T-helper 1 cell (primary cell): ENCODE data around the gene TMPRSS6.
A peak's percentile ranks its signal among the peaks of the same experiment; 100 is the strongest.

ENCODE experiments used
- DNase-seq, 5 donors: peaks; one replicate each; pipeline ENCODE4 v3.0.0-alpha.2; 2012 to 2020

TMPRSS6 gene

DNA sequence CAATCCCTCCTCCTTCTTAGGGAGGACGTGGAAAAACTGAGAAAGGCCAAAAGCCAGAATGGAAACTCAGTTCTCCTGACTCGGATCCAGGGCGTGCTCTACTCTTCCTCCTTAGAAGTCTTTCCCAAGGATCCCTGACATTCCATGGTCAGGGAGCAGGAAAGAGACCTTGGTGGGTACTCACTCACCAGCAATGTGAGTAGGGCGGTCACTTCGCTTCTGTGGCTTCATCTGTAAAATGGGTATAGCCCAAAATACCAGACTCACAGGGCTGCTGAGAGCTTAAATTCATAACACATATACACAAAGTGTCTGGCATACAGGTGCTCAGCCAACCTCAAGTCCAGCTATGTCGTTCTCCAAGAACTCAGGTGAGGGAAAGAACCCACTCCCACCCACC, 58.6 kb downstream of the TMPRSS6 start:
- DNase-seq = no peak

- DNase-seq = no peak
These were observed 60.3 kb downstream of the TMPRSS6 start for GRCh38 chr22:37049224-37049623.

GRCh38 chr22:37048133-37048532, 61.4 kb downstream of the TMPRSS6 start:
- DNase-seq = no peak

DNA sequence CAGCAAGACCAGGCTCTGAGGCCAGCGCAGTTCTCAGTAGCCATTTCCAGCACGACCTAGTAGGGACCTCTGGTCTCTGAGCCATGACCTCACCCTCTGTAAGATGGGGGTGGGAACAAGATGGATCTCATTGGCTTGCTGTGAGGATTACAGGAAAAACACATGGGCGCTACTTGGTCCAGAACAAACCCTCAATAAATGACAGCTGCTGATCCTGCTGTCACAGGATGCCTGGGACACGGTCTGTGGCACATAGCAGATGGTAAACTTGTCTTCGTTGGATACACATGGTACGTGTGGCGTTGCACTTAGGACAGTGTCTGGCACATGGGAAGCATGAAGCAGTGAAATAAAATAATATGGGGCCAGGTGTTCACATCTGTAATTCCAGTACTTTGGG, 62.5 kb downstream of the TMPRSS6 start:
- DNase-seq = no peak

DNA sequence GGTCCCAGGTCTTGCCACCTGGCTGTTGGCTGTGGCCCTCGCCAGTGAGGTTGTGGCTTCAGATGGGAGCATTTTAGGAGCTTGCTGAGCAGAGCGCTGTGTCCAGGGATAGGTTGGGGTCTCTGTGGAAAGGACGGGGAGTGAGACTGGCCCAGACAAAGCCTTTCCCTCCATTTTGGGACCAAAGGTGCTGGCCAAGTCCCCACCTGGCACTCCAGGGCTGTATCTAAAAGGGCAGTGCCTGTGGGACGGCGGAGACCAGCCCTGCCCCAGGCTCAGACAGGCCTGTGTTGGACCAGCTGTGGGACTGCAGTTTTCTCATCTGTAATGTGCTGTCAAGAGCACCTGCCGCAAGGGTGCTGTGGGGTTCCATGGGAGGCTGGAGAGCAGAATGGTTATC, 62.9 kb downstream of the TMPRSS6 start:
- DNase-seq = no peak

- no peak for DNase-seq
These were observed 63.6 kb downstream of the TMPRSS6 start for GRCh38 chr22:37045958-37046357.

GRCh38 chr22:37044634-37045625, 64.6 kb downstream of the TMPRSS6 start:
- no peak for DNase-seq

GRCh38 chr22:37043828-37044538, 65.5 kb downstream of the TMPRSS6 start:
- DNase-seq = peak in 2 of 5 donors; percentile 15 to 63

DNA sequence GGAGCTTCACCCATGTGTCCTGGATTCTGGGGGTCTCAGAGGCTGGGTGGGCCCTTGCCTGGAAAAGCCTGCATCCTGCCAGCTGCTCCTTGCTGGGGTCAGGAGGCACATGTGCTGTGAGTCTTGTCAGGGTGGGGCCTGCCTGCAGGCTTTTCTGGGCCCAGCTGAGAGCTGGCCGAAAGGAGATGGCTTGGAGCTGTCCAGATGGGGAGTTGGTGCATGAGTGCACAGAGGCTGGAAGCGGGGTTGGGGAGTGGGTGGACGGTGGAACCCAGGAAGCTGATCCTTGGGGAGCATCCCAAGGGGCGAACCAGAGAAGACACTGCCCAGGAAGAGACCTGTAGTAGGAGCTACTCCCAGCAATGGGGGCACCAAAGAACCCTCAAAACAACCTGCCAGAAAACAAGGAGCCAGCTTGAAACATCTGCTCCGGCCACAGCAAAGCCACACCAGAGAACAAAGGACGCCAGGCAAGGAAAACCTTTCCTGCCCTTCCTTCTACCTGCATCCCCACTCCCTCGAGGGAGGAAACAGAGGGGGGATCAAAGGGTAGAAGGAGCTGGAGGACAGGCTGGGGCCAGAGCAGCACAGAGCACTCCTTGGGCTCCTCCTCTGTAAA, 66.2 kb downstream of the TMPRSS6 start:
- DNase-seq = no peak

- no peak for DNase-seq
These were observed 70.0 kb downstream of the TMPRSS6 start for GRCh38 chr22:37039466-37039865.

- DNase-seq = no peak
These were observed 71.8 kb downstream of the TMPRSS6 start for GRCh38 chr22:37037669-37038068.

DNA sequence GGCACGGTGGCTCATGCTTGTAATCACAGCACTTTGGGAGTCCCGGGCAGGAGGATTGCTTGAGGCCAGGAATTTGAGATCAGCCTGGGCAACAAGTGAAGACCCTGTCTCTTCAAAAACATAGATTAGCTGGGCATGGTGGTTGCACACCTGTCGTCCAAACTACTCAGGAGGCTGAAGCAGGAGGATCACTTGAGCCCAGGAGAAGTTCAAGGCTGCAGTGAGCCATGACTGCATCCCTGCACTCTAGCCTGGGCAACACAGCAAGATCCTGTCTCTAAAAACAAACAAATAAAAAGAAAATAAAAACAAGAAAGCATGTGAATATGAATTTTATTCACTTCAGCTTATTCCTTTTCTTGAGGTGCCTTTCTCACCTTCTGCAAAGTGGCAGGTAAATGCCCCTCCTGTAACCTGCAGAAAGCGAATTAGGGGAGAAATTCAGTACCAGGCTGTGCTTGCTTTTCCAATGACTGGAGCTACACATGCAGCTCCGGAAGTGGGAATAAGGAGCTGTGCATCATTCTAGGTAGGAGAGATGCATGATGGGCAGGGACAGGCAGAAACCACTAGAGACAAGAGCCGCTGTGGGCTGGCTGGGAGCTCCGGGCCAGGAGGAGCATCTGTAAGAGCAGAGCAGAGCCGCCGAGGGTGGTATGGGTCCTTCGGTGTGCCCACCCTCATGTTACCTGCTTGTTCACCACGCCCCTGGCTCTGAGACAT, 72.7 kb downstream of the TMPRSS6 start:
- no peak for DNase-seq

DNA sequence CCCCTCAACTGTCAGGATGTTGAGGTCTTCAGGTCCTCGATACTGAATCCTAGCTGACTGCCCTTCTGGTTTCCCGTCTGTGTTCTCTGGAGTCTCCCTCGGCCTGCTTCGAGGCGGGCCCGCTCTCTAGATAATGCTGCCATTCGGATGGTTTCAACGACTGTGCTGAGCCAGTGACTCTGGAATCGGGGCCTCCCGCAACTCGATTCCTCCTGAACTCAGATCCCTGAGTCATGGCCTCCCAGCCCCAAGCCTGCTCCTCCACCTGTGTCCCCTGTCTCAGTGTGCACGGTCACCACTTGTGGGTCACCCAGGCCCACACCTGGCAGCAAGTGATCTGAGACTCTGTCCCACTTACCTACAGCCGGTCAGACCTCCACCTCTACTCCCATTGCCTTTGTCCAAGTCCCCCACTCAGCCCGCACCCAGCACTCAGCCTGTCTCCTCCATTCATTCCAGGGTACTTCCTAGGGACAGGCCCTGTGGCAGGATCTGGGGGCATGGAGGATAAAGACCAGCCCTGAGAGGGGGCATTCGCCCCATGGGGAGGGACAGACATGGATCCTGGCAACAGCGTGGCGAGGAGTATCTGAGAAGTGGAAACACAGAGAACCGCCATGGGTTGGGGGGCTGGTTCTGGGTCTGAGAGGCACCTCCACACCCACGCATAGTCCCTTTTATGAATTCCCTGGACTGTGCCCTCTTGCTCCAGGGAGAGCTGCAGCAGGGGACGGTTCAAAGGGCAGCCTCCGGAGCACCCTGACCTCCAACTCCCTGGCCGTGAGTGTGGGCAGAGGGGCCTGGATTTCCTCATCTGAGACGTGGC, 75.7 kb downstream of the TMPRSS6 start:
- no peak for DNase-seq

DNA sequence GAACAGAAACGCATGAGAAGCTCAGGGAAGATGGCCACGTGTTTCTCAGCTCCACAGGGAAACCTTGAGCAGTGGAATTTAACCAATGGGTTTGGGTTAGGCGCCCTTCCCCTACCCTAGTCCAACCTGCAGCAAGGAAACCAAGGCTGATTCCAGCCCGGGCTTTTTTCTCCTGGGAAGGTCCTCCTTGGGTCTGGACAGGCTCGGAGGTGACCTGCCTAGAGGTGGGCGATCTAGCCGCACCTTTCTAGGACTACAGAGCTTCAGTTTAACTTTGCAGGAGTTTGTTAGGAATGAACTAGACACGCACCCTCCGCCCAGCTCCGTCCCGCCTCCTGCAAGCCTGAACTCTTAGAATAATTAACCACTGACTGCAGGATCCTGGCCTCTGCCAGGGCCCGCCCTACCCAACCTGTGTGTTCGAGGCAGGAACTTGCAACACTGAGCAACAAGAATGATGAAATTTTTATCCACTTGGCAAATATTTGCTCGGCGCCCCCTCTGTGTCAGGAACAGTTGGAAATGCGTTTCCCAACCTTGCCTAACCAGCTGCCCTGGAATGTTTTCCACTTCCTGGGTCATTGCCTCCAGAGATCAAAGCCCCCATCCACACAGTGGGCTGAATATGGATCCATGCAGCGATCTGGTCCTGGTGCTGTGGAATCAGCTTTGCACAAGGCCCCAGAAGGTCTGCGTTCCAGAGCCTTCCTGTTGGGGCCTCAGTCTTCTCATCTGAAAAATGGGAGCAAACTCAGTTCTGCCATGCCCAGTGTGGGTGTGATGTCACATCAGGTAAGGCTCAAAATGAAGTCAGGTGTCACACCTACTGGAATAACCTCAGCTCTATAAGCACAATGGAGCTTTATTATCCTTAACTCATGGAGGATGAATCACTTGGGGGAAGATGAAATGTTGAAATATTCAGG, 76.7 kb downstream of the TMPRSS6 start:
- no peak for DNase-seq

GRCh38 chr22:37032134-37032534, 77.4 kb downstream of the TMPRSS6 start:
- DNase-seq = no peak

DNA sequence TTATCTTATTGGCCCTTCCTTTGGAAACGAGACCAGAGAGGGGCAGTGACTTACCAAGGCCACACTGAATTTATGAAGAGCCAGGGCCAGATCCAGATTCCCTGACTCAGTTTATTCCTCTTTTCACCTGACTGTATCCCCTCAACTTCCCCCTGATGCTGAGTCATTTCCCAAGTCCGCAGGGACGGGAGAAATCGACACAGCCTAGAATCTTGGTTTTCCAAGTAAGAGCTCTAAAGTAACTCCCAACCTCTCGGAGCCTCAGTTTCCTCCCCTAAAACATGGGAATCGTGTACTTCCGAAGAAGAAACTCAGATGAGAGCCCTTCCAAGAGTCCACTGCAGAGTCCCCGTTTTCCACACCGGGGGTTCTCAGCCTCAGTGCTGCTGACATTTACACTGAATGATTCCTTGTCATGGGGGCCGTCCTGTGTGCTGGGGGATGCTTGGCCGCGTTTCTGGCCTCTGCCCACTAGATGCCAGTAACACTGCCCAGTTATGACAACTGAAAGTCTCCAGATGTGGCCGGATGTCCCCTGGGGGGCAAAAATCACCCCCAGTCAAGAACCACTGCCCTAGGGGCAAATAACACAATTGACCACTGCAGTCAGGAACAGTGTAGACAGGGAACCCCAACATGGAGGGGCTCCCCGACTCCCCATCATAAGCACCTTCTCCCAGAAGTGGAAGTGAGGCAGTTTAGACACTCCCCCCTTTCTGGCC, 78.8 kb downstream of the TMPRSS6 start:
- no peak for DNase-seq

- DNase-seq = no peak
These were observed 80.5 kb downstream of the TMPRSS6 start for GRCh38 chr22:37028692-37029674.

GRCh38 chr22:37027556-37027955, 82.0 kb downstream of the TMPRSS6 start:
- DNase-seq = no peak

DNA sequence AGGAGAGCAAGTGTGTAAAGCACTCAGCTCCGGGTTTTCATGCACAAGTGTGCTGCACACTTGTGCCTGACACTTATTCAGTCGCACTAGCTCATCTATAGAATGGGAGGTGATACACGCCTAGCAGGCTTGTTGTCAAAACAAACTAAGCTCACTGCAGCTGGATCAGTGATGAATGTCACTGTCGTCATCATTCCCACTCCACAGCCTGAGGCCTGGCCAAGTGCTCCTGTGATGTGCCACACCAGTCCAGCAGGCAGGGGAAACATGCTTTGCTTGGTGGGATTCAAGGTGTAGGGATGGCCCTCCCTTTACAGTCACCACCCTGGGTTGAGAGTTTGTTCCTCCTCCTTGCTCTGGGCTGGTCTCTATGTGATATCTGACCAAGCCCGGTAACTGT, 83.2 kb downstream of the TMPRSS6 start:
- no peak for DNase-seq
